PC-9 (cell line): ENCODE measurements around the gene SGMS1.

ENCODE experiments used
- EZH2 ChIP-seq: fragments of 200-600 bp; sonication (generic); IDR thresholded peaks from 2 replicates; pipeline ENCODE4 v1.8.0; 2017; ENCODE audit warnings: antibody characterized with exemption, low read depth
- TF ChIP-seq, protein P1 (sequence below): fragments of 200-600 bp; sonication (generic); conservative IDR thresholded peaks from 2 replicates; pipeline ENCODE4 v1.6.1; 2017; ENCODE audit warnings: mixed run types, antibody characterized with exemption, mild to moderate bottlenecking, moderate library complexity

DNA sequence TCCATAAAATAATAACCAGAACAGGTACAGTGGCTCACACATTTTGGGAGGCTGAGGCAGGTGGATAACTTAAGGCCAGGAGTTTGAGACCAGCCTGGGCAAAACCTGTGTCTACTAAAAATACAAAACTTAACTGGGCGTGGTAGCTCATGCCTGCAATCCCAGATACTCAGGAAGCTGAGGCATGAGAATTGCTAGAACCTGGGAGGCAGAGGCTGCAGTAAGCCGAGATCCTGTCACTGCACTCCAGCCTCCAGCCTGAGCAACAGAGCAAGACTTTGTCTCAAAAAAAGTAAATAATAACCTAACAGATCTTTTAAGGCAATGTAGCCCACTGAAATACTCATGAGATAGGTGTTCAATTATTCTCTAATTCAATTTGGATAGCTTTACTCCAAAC is 265.3 kb downstream of the SGMS1 start:
- TF ChIP-seq, protein P1, sequence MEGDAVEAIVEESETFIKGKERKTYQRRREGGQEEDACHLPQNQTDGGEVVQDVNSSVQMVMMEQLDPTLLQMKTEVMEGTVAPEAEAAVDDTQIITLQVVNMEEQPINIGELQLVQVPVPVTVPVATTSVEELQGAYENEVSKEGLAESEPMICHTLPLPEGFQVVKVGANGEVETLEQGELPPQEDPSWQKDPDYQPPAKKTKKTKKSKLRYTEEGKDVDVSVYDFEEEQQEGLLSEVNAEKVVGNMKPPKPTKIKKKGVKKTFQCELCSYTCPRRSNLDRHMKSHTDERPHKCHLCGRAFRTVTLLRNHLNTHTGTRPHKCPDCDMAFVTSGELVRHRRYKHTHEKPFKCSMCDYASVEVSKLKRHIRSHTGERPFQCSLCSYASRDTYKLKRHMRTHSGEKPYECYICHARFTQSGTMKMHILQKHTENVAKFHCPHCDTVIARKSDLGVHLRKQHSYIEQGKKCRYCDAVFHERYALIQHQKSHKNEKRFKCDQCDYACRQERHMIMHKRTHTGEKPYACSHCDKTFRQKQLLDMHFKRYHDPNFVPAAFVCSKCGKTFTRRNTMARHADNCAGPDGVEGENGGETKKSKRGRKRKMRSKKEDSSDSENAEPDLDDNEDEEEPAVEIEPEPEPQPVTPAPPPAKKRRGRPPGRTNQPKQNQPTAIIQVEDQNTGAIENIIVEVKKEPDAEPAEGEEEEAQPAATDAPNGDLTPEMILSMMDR, result no peak
- TF ChIP-seq EZH2, result no peak
